Measurements from ENCODE around the gene SLC29A2.

DNA sequence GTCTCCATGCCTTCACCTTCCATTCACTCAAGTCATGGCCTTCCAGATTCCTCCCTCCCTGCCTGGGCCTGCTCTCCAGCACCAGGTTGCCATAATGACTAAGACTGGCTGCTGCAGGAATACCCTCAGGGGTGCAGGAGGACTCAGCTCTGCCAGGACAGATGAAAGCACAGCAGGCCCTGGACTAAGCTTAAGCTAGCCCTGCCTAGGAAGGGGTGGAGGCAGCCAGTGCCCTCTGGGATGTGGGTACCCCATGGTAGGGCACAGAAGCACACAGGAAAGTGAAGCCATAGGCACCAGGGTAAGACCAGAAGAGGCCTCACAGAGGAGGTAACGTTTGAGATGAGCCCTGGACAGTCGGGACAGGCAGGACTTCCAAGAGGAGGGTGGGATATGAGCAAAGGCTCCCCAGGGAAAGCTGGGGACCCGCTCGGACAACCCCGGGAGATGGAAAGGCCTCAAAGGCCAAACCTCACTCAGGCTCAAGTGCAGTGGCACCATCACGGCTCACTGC is 32.3 kb downstream of the SLC29A2 start:
- TF ChIP-seq JUND (IDR thresholded peaks at IDR 0.05), result no peak
- no peak for TF ChIP-seq POLR2AphosphoS5 (IDR thresholded peaks at IDR 0.05; ENCODE audit: low read depth, low read length)
- TF ChIP-seq NRF1 (IDR thresholded peaks at IDR 0.05; ENCODE audit: low read depth, low read length), result no peak
- TF ChIP-seq, protein P1, sequence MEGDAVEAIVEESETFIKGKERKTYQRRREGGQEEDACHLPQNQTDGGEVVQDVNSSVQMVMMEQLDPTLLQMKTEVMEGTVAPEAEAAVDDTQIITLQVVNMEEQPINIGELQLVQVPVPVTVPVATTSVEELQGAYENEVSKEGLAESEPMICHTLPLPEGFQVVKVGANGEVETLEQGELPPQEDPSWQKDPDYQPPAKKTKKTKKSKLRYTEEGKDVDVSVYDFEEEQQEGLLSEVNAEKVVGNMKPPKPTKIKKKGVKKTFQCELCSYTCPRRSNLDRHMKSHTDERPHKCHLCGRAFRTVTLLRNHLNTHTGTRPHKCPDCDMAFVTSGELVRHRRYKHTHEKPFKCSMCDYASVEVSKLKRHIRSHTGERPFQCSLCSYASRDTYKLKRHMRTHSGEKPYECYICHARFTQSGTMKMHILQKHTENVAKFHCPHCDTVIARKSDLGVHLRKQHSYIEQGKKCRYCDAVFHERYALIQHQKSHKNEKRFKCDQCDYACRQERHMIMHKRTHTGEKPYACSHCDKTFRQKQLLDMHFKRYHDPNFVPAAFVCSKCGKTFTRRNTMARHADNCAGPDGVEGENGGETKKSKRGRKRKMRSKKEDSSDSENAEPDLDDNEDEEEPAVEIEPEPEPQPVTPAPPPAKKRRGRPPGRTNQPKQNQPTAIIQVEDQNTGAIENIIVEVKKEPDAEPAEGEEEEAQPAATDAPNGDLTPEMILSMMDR (IDR thresholded peaks at IDR 0.05), result no peak
- no peak for TF ChIP-seq MEF2A (IDR thresholded peaks at IDR 0.05; ENCODE audit: borderline replicate concordance, low read depth)

Data from SK-N-SH (cell line).